GM18858 (cell line): ENCODE results near the gene SCRG1.

Experiments used
- ATAC-seq: cut with Tn5 transposase; IDR thresholded peaks from one replicate; pipeline ENCODE4 v1.9.1; 2021; ENCODE audit not compliant: unreplicated experiment

Gene SCRG1

DNA sequence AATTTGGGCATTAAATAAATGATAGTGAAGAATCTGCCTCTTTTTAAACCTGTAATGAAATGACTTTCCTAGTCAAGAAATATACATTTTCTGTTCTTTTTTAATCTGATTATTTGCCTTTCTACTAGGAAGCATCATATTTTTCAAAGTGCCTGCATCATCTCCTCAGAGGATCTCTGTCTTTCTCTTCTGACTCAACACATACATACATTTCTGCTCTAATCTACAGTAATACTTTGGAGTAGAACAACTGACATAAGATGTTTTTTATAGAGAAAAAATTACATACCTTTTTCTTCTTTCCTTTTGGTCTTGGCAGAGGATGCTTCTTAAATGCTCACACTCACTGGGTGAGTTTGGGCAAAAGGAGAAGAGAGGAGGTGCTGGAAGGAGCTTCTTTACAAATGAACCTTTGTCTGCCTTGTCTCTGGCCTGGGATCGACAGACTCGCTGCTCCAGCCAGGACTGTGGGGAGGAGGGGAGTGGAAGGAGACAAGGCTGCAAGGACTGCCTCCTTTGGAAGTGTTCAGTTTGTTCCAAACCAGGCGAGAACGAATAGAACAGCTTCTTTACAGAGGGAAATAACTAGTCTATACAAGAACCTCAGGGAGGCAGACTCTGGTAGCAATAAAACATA, at the start of gene SCRG1:
TSS of gene SCRG1 (minus strand) at position 338 of the 637 bp plus-strand sequence. CDS start 7,702 bp downstream, outside the sequence.
- ATAC-seq, result no peak

DNA sequence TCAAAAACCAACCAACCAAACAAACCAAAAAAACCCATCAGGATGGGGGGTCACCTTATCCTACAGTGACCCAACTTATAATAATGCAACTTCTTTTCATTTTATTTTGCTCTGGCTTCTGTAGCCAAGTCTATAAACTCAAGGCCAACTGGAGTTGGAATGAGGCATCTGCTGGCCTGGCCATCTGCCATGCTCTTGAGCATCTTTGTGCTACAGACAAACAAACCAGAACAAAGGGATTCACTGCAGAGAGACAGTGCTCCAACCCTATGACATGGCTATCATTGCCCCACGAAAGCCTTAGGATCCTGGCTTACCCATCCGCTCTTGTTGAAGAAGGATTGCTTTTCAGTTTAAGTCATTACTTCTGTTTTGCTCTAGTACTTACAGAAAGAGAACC, 49.2 kb upstream of the SCRG1 start:
- ATAC-seq, result no peak

DNA sequence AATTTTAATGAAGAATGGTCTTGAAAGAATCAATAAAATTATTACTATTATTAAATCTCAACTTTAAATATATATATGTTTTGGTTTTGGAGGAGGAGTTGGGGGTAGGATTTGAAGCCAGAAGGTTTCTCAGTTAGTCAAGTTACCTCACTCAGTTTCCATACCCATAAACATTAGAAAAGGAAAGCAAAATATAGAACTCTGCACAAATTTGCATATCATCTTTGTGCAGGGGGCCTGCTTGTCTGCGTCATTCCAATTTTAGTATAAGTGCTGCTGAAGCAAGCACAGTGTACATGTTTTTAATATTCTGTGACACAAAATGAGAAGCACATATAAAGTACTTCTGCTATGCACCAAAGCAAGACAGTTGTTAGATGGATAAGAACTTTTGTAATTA, 47.5 kb upstream of the SCRG1 start:
- ATAC-seq, result peak; percentile 92

DNA sequence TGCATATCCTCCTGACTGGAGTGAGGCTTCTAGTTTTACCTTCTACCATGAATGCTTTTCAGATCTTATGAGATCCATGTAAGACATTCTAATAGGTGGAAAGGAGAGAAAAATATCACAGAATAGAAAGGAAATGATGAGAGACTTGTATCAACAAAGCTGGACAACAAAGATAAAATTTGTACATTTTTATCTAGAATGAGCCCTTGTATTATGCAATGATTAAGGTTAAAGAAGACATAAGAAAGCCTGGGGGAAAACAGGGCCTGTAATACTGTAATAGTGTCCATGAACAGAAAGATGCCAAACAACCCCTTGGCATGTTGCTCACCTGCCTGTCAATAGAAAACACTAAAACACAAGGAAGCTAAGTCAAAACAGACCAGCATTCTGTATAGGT, 44.2 kb upstream of the SCRG1 start:
- no peak for ATAC-seq

DNA sequence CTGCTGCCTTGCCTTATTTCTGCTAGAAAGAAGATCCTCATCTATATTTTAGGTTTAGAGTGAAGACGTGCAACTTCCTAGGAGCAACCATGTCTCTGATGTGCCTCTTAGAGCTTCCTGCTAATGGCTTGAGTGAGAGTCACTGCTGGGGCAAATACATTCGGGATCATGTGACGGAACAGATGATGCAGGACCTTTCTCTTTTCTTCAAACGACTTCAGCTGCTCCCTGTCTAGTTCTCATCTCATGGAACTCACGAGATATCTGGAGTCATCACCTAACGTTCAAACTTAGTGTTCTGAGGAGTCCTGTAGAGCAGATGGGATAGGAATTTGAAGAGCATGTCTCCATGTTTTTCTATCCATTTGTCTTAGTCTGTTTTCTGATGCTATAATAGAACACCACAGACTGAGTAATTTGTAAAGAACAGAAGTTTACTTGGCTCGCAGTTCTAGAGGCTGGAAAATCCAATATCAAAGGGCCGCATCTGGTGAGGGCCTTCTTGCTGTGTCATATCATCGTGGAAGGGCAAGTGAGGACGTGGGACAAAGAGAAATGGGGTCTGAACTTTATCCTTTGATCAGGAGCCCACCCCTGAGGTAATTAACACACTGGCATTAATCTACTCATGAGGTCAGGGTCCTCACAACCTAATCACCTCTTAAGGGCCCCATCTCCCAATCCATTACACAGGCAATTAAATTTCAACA, 43.5 kb upstream of the SCRG1 start:
- no peak for ATAC-seq

DNA sequence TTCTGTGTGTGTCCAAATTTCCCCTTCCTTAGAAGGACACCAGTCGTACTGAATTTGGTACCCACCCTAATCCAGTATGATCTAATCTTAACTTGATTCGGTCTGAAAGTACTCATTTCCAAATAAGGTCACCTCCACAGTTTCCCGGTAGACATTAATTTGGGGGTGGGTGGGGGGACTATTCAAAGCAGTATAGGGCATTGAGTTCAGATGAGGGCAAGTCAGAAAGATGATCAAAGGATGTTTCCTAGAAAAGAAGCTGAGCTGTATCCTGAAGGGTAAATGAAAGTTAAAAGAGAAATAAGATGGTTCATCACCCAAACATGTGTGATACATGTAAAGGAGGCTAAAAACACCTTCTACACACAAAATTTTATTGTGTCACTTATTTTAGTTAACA, 42.0 kb upstream of the SCRG1 start:
- ATAC-seq, result no peak

DNA sequence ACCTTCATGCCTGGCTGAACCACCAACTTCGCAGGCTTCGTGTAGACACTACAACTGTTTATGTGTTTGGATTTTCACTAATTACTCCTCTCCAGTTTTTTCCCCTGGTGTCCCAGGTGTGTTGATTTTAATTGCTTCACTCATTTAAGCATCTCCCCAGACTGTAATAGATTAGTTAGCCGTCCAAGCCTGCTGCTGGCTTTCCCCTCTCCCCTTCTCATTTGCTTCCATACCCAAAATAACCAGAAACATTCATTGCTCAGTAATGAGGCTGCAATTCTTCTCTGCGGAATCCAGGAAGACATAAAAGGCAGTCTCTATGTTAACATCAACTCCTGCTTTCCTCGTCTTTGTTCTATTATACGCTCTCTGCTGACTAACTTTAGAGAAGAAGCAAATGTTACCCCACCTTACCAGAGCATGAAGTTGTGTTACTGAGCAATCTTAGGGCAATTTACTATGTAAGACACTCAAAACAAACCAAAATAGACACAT, 37.9 kb upstream of the SCRG1 start:
- ATAC-seq, result no peak

DNA sequence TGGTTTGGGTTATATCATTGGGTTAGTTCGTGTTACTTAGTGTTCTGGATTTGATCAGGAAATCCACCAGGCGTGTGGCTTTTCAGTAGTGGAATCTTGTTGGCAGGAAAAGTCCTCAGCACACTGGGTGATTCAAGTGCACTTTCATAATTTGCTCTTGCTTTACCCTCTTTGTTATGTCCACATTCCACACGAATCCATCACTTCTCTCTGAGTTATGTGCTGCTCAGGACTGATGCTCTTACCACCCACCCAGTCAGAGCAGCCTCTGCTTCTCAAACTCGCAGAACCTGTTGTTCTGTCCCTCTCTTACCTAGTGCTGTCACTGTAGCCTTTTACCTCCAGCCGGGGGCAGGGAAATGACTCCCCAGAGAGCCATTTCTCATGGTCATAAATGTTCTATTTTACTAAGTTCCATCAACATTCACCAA, 37.2 kb upstream of the SCRG1 start:
- no peak for ATAC-seq

DNA sequence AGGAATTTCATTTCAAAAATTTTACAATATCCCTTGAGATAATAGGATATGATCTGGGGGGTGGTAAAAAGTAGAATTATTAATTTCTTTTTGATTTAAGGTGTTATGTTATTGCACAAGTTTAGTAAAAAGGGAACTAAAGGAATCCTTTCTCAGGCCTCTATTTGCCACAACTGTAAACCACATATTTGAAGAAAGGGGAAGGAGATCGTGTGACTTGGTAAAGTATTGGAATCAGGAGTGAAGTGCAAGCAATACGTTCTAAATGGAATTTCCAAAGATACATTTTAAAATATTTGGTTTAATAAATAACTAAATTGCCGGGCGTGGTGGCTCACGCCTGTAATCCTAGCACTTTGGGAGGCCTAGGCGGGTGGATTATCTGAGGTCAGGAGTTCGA, 35.3 kb upstream of the SCRG1 start:
- no peak for ATAC-seq

DNA sequence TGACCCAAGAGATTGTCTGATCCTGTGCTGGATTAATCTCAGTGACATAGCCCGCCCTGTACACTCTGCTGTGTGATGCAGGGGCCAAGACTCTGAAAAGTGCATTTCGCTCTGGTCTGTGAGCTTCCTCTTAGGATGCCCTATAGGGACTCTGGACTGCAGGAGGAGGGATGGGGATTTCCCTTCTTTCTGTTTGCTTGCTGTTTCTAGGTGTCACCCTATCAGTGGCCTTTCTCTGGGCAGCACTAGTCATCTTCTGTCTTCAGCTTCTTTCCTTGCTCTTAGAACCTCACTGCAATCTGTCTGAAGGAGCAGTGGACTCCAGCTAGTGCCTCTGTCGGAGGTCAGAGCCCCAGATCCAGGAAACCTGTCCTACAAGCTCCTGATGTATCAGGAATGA, 34.5 kb upstream of the SCRG1 start:
- ATAC-seq, result no peak

DNA sequence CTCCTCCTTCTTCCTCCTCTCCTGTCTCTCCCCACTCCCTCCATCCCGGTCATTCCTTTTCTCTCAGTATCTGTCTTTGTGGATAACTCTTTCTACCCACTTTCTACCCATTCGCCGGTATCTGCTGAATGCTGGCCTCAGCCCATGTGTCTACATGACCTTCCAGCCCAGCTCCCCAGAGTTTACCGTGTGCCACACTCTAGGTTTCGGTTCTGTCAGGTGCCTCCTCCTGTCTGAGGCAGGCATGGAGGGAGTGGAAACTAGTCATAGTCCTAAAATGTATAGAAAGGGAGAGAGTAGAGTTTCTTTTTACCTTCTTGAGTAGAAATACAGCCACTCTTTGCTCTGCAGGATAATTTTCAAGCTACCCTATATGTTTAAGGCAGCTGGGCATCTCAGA, 33.5 kb upstream of the SCRG1 start:
- no peak for ATAC-seq

DNA sequence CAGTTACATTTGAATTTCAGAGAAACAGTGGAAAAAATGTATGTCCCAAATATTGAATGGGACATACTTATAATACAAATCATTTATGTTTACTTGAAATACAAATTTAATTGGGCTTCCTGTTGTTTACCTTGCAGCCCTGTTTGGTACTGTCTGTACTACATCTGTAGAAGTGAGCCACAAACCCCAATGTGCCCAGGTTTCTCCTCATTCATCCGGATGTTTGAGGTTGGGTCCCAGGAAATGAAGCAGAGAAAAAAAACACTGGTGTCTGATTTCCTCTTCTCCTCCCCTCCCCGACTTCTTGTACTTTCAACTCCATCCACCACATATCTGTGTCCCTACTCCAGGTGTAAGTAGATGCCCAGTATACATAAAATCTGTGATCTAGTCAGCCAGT, 27.1 kb upstream of the SCRG1 start:
- ATAC-seq, result no peak

DNA sequence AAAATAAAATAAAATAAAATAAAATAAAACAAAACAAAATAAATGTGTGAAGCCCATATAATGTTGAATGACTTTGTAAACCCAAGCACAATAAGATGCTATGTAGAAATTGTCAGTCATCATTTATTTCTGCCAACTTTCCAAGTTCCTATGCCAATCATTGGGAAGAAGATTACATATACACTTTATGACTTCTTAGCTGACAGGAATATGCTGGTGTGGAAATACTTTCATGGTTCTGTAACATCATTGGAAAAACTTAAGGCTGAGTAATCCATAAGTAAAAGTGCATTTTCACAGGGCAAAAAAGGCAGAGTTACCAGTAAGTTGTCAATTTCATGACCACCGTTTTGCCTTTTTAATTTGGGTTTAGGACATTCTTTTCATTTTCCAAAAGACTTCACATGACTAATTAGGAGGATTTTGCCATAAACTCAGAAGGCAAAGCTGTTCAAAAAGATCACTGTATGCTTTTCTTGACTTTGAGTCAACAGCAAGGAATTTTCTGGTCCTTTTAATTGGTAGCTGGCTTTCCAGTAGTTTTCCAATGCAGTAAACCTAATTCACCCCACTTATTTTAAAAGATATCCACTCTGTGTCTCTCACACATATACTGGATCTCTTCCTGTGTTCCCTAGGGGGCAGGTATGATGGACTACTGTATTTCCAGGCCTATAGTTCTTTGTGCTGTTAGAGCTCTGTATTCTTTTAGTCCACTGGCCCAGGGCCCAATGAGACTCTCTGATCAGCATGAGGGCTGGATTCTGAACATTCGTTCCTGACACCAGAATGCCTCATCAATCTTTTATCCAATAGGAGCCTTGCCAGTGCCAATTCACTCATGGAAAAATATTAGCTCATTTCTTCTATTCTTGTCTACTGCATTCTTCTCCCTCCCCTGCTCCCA, 26.2 kb upstream of the SCRG1 start:
- no peak for ATAC-seq

DNA sequence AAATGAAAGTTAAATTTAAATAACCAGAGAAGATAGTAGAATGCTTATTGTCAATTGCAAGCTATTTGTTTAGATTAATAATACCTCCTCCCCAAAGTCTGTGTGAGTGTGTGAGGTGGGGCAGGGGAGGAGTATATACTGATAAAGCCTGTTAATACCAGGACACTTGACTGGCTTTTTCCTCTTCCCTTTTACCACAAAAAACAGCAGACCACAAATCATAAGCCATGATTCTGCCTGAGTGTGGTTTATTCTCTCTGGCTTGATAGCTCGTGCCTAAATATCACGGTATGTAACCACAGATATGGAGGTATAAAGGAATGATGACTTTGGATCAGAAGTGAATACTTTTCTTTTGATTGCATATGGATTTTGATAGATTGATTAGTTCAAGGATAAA, 21.9 kb upstream of the SCRG1 start:
- ATAC-seq, result no peak

DNA sequence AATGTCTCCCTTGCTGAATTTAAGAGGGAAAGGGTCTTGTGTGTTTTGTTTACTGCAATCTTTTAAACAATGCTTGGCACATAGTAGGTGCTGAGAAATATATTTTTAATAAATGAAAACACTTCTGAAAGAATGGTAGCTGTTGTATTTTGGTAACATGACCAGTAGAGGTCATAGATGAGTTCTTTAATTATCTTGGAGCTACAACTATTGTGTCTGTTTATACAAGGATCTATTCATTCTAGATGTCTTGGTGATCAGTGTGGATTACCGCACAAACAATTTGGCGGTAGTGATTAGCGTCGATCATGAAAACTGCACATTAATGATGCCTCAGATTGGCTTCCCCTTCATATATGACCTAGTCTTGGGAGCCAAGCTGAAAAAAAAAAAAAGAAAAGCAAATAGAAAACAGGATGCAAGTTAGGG, 21.4 kb upstream of the SCRG1 start:
- peak; percentile 41 for ATAC-seq

DNA sequence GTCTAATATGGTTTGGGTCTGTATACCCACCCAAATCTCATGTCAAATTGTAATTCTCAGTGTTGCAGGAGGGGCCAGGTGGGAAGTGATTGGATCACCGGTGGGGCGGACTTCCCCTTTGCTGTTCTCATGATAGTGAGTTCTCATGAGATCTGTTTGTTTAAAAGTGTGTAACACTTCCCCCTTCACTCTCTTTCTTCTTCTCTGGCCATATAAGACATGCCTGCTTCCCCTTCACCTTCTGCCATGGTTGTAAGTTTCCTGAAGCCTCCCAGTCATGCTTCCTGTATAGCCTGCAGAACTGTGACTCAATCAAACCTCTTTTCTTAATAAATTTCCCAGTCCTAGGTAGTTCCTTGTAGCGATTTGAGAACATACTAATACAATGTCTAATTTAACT, 19.7 kb upstream of the SCRG1 start:
- ATAC-seq, result no peak

DNA sequence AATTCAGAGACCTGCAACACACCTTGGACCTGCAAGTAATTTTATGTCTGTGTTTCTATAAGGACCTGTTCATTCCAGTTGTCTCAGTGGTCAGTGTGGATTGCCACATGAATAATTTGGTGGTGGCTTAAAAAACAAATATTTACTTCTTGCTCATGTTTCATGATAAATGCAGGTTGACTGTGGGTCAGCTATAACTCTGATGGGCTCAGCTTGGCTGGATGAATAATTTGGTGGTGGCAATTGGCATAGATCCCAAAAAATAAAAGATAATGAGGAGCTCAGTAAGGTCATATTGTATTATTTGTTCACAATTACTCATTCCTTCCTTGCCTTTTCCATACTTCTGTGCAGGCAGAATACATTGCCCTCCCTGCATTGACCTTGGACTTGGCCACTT, 18.9 kb upstream of the SCRG1 start:
- ATAC-seq, result no peak

DNA sequence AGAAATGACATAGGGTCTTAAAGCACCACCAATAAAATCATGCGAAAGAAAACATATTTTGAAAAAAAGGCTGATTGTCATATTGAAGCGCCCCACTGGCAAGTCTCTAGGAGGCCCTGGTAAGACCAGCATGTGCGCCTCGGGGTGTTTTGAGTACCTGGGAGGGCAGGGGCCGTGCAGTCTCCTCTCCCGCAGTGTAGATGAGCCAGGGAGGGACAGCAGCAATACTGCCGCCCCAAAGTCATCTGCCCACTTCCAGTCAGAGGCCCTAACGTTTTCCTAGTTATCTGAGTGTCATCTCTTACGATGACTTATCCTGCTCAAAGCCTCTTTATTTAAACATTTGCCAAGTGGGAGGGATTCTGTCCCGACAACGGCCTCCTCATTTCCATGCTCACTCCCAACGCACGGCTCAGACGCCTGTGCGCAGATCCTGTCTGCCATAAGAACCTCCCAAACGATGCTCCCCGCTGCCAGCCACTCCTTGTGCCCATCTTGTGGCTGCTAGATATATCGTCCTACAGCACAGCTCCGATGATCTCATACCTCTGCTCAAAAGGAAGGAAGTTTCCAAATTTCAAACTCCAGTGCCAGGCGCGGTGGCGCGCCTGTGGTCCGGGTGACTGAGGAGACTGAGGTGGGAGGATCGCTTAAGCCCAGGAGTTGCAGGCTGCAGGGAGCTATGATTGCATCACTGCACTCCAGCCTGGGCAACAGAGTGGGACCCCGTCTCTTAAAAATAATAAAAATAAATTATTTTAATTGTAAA, 17.2 kb upstream of the SCRG1 start:
- no peak for ATAC-seq

DNA sequence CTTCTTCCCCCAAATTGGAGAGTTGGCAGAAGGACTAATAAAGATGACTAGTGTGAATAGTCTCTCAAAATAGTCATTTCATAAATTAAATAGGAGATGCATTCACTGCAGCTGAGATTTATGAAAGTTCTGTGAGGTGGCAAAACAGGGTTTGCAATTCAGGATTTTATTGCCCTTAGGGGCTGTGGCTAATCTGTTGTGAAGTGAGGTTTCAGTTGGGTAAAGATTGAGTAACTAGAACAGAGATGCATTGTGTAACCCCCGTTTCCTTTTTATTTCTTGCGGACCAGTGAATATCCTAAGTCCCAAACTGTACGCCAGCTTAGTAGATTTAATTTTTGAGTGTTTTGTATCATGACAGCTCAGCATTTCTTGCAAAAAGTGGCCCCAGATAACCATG, 16.2 kb upstream of the SCRG1 start:
- no peak for ATAC-seq

DNA sequence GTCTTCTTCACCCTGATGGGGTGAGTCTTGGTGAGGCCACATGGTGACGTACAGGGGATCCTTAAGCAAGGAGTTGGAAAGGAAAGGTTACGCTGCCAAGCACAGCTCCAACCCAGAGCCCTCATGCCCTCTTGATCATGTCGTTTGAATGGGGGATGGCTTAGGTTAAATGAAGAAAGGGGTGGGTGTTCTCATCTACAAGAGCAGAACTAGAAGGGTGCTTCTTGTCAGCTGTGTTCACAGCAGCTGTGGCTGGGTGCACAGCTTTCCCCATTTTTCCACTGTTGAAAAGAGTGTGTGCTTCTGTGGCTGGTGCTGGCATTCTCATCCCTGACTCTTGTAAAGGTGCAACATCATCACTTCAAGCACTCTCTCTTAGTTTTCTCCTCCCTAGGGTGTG, 15.5 kb upstream of the SCRG1 start:
- ATAC-seq, result no peak

DNA sequence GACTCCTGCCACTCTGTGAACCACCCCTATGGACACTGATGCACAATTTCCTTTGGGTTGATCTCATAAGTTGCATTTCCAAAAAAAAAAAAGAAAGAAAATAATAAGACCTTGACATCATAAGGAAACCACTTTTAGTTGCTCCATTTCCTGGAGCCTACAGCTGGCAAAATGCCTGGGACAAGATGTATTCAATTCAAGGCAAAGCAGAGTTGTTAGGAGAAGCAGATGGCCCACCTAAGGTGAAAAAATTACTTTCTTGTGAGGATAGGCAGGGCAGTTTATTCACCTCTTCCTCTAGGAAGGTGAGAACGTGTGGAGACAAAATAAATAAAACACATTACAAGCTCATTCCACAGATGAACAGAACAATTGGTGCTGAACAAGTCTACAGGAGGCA, 14.1 kb upstream of the SCRG1 start:
- ATAC-seq, result no peak
